DLD1 (cell line): Measurements from ENCODE around the gene PBX1.

ENCODE experiments used
- in situ Hi-C: cut with HindIII; loops from 2 replicates; pipeline ENCODE4 v1.10.0; 2017; ENCODE audit warnings: low sequenced_read_pairs

The PBX1 gene

DNA sequence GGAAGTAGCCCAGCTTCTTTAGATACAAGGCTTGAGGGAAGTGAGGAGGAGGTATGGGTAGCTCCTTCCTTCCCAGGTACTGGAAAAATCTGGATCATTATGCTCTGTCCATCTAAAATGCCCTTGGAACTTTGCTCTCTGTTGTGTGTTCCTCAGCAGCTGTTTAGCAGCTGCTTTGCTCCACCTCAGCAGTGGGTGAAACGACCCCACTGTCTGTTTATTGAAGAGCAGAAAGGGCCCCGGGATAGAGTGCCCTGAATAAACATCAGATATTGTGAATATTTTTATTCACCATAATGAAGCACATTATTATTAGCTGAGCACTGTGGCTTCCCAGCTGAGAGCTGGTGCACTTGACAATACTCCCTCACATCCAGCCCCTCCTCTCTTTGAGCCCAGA, 237.9 kb downstream of the PBX1 start:
- in situ Hi-C loops: no loop called here

DNA sequence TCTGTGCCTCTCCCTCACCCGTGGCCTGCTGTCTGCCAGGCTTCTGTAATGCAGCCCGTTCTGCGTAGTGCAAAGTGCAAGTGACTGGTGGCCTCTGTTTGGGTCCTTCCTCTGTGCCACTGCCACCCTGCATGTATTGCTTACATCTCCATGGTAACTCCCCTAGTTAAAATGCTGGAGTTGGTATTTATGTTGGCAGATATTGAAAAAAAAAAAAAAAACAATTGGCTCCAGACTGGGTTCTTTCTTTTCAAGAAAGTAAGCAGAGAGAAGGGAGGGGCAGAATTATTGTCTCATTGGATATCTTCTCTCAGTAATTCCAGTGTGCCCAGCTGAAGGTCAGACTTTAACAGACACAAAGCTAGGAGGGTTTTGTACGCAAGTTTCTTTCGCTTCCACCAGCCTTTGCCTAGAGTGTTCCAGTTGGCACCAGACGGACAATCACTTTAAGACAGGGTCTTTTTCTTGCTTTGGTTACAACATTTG, 242.3 kb downstream of the PBX1 start:
- in situ Hi-C loops: no loop called here

DNA sequence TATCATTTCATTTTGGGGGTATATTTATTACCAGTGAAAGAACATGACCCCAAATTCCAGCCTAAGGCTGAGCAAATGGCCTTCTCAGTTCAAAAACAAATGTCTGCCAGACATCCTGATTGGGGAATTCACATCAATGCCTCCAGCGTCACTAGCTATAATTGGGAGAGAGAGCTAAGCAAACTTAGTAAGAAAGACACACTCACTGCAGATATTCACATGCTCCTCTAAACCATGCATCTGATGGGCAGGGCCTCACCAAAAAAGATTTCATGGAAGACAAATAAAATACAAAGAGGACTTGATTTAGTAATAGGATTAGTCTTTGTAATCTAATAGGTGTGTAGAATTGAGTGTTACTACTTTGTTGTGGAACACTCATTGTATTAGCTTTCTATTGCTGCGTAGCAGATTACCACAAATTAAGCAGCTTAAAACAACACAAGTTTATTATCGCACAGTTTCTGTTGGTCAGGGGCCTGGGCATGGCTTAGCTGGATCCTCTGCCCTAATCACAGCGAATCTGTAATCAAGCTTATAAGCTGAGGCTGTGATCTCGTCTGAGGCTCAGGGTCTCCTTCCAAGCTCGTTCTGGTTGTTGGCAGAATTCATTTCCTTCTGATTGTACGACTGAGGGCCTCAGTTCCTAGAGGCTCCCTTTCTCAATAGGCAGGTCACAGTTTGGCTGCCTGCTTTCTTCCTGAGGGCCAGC, 243.0 kb downstream of the PBX1 start:
- in situ Hi-C loops: no loop called here

DNA sequence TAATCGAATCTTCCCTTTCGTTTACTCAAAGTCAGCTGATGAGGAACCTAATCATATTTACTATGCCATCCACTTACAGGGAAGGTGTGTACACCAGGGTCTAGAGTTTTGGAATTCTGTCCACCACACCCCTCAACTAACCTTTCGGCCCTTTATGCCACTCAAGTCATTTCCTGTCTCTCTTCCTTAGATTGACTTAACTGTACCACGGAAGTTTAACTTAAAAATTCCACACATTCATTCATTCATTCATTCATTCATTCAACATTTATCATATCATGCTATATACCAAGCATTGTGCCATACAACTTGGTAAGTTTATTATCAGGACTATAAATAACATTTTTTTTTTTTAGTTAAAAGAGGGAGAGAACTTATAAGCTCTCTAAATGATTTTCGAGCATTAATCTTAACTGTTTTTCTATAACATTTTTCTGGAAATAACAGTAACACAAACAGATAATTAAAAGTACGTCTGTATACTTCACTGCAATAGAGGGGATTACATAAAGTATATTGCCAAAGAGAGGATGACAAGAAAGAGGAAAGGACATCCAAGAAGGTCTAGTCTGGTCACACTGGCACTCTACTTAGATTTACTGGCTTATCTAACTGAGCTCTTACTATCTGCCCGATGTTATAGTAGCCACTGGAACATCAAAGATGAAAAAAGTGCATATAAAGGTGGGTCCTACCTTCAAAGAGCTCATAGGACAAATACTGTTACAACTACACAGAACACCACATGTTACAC, 243.7 kb downstream of the PBX1 start:
- in situ Hi-C loops: no loop called here

DNA sequence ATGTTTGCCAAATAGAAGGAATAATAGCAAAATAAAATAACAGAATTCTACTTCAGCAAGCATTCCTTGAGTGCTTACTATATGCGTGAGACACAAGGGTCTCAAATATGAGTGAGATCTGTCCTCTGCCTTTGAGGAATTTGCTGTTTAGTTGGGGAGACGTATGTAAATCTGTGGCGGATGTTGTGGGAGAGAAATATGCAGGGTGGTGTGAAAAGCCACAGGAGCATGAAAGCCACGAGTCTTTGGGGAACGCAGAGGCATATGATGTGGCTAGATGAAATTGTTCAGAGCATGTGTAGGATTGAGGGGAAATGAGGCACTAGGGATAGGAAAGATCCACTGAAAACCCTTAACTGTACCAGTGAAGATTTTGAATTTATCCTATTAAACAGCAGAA, 244.4 kb downstream of the PBX1 start:
- in situ Hi-C loops: no loop called here

DNA sequence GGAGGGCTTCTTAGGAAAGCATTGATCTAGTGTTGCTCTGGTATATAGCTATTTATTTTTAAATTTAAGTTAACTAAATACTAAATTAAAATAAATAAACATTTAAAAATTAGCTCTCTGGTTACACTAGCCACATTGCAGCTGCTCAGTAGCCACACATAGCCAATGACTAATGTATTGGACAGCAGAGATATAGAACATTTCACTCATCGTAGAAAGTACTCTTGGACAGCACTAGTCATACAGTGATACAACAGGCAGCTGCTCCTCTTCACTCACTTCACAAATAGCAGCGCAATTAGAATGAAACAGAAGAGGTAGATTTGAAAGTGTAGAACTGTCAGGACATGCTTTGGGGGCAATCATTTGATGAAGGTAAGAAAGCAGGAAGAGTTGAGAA, 245.4 kb downstream of the PBX1 start:
- in situ Hi-C loops: no loop called here

DNA sequence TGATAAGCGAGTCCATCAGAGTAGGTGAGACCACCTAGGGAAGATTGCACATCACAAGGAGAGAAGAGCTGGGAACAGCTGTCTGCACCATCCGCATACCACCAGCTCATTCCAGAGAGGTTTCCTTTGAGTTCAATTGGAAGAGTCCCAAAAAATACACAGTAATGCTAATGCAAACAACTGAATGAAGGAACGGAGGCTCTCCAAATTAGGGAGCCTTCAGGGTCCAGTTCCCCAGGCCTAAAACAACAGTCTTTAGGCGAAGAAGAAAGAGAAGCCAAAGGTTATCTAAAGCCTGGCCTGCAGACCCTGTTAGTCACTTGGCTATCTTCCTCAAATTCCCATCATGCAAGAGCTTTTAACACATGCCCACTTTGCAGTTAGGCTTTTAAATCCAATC, 246.4 kb downstream of the PBX1 start:
- in situ Hi-C loops: no loop called here

DNA sequence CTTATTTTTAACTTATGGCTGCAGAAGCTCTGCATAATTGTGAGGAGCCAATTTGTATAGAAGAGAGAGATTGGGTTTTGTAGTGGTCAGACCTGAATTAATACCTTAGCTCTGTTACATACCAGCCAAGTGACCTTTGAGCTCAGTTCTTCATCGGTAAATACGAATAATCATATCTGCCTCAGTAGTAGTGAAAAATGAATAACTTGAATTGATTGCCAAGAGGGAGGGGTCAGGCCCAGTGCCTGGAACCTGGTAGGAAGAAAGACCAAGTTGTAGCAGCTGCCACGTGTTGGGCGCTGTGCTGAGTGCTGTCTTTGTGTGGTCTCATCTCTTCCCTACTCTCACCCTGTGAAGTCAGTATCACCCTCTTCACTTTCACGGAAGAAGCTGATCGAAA, 247.5 kb downstream of the PBX1 start:
- in situ Hi-C loops: no loop called here

DNA sequence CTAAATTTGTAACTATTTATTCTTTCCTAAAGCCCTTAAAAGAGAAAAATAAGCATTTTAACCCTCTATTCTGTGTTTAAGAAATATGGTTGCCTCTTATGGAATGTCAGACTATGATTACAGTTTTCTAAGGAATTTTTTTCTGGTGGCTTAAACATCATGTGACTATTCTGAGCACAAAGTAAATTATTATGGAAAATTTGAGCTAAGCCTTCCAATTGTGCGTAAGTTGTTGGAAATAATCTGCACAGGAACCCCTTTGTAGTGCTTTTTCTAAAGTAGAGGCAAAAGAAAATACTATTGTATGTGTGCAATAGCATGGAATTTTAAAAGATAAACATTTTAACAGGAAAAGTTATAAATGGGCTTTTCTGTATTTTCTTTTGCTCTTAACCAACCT, 254.8 kb downstream of the PBX1 start:
- in situ Hi-C loops: no loop called here

DNA sequence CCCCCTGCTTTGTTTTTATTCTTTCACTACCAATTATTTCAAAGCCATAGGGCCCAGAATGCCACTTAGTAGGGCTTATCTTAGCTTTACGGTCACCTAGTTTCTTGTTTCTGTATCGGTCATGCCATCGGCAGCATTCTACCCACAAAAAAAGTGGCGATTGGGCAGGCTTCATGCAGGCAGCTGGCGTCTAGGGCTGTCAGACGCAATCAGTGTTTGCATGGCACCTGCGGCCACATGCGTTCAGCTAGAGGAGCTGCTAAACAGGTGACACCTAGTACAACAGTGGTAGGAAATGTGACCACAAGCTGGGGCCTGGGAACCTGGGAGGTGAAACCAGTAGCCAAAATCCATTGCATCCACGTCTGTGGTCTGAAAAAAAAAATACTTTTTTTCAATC, 262.7 kb downstream of the PBX1 start:
- in situ Hi-C loops: no loop called here

DNA sequence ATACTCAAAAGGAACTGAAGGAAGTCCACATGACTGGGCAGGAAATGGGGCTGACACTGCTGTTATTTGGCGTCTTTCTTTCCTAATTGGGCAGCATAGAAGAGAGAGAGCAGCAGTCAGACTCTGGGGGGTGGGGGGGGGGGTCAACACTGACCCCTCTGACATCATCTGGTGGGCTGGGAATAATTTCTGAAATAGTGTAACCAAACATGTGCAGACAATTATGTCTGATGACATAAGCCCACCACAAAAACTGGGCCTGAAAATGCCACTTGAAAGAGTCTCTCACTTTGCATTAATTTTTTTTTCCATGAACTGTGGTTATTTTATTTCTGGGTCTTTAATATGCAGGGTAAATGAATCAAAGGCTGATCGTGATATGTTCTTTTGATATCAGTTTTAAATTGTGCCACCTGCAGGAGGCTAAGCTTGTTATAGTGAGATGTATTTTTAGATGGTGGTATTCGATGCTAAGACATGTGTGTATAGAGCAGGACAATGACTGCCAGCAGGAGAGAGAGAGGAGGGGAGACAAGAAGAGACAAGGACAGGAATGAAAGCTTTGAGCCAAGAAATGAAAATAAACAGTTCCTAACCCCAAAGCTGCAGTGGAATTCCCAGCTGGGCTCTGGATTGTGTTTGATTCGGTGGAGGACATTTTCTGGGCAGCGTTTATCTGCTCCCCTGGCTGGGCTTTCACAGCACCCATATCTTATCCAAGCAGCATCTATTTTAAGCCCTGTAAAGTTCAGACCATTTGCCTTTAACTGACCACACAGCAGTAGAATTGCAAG, 264.7 kb downstream of the PBX1 start:
- in situ Hi-C loops: no loop called here

DNA sequence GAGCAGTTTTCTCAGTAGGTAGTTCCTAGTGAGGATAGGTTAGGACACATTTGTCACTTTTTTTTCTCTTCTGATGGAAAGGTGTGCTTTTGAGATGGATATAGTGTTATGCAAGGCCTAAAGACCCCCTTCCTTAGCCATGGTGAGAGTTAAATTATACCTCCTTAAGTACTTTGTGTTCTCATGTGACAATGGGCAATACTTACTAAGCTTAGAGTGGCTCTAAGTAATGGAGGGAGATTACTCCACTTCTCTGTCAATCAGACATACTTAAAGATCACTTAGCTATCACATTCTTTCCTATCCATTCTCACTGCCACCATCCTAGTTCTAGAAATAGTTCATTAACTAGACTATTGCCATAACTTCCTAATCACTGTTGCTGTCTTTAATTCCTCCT, 265.6 kb downstream of the PBX1 start:
- in situ Hi-C loops: no loop called here

DNA sequence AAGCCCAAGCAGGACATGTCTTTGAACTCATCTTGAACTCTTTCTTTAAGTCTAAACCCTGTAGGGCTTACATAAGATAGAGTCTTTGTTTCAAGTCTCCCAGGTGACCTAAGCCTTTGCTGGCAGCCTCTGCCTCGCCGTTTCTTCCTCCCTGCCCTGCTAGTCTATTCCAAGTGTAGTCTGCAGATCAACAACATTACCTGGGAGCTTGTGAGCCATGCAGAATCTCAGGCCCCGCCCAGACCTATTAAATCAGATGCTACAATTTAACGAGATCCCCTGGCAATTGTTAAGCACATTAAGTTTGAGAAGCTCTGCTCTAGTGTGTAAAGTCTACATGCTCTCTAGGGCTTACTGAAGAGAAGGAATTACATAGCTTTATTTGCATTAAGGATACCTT, 271.6 kb downstream of the PBX1 start:
- in situ Hi-C loops: no loop called here

DNA sequence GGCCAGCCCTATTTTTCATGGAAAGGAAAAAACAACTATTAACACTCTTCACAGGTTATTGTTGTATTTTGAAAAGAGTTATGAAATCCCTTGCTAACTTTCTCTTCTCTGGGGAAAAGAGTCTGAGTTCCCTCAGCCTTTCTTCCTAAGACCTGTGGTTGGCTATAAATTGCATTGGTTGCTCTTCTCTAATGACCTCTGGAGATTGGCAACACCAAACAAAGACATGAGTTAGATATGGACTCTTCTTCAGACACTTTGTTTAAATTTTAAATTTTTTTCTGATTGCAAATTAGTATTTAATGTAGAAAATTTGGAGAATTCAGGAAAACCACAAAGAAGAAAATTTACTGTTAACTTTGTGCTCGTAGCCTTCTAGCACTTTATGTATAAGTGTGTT, 275.7 kb downstream of the PBX1 start:
- in situ Hi-C loops: no loop called here

DNA sequence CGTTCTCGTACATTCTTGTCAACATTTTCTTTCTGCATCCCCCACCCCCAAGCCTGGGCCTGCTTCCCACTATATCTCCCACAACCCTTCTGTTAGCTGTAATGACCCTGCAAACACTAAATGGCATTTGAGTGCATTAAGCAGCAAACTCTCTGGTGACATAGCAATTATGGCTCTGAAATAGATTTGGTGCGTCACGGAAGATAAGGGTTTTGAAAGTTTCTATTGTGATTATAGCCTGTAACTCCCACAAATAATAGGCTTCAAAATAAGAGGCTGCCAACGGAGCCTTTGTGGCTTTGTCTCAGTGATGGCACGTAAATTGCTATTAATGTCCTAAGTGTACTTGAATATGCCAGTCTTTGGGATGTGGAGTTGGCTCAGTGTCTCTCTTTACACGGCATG, 277.6 kb downstream of the PBX1 start:
- in situ Hi-C loops: no loop called here

DNA sequence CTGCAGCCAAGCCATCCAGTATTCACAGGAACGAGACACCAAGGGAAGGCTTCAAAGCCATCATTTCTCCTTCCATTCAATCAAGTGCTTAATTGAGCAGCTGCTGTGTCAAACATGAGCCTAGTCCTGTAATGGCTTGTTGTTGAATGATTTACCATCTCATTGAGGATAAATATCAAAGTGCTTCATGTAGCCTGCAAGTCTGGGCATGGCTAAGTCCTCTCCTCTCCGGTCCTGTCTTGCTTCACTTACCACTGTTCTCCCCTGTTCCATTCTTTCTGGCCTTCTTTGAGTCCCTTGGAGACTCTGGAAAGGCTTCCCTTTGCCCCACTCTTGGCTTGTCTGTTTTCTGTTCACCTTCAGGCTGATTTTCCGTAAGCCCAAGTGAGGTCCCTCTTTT, 279.8 kb downstream of the PBX1 start:
- in situ Hi-C loops: no loop called here

DNA sequence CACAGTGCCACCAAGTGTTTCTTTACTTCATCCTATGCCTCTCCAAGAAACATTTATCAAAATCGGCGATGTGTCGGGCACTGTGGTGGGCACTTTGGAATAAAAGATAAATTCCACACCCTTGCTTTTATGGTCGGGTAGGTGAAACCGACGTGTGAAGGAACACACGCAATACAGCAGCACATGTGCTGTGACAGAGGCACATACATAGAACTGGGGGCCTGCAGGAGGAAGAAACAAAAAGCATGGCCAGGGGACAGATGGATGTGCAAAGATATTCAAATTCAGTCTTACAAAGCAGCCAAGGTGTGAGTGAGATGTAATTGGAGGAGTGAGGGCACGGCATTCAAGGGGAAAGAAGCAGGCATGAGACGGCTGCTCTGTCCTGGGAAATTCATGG, 282.0 kb downstream of the PBX1 start:
- in situ Hi-C loops: no loop called here

DNA sequence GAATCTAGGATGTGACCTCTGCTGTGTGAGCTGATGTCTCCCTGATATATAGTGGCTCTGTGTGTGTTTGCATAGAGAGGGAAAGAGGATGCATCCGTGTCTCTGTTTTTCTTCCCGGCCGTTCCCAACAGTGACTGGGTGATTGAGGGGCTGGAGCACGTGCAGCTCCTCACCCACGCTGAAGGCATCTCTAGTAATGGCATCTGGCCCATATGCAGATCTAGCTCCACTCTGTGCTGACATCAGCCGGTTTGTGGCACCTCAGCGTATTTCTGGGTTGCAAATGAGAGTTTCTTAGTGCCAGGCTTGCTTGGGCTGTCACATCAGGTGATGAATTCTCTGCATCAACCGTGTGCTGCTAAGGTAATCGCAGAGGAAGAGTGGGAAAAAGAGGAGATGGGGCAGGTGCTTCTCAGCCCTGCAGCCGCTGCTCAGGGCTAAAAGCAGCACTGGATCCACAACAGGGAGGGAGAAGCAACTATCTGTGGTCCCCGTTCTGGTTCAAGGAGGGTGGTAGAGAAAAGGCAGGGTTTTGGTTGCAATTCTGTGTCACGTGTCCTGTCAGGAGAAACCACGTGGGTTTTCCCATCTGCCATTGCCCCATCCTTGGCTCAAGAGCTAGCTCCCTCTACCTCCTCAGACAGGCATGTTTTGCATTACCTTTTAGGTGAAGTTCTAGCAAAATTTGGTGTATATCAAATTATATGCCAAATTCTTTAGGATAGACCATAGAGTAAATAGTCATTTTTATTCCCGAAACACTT, 282.9 kb downstream of the PBX1 start:
- in situ Hi-C loops: no loop called here

DNA sequence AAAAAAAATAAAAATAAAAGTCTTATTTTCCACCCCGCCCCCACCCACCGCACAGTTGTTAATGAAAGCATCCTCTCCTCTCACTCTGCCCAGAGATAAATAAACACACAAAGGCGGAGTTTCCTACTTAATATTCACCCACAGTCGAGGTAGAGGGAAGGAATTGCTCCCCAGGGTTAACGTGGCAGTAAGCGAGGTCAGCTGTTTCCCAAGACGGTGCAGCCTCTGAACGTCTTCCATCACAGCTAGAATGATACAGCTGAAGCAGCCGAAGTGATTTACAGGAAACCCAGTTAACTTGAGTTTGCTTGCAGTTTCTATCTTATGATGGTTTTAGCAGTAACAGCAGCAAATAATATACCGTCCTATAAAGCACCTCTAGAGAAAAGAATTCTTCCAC, 283.9 kb downstream of the PBX1 start:
- in situ Hi-C loops: no loop called here

DNA sequence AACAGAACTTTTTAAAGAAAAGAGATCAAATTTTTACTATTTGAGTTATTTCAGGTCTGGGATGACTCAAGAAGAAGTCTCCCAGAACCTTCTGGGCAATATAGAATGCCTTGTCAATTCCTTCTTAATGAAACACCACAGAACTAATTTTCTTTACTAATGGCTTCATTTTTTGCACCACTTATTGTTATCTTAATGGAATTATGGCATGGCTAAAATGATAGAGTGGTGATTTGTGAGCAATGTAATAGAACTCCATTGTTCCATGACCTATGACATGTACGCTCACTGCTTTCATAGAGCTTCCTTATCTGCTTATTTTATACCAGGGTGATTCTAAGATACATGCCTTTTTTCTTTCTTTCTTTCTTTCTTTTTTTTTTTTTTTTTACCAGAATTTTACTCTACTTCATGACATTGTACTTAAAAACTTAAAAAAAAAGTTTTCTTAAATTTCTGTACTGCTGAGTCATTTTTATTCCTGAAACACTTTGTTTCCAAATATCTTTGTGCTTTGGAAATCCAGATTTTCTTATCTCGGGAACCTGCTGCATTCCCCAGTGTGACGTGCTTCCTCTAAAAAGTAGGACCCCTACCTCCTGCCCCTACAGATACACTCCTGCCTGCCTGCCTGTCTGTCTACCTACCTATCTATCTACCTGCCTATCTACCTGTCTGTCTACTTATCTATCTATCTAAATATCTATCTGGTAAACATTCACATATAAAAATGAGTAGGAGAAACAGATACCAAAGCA, 284.9 kb downstream of the PBX1 start:
- in situ Hi-C loops: no loop called here
